RPMI7951 (cell line): ENCODE data around the gene ACTRT2. TPM values are rescaled to one million over a fixed set of nuclear protein-coding genes. Genes with fewer than 3 reads are reported as not detected.

Source experiments
- DNase-seq: peaks from one replicate; pipeline ENCODE4 v3.0.0-alpha.2; 2012; ENCODE audit warnings: low read depth
- total RNA-seq: library from RNA; depleted of rRNA; stranded (reverse); fragments of >200 nt; shearing (Covaris generic); gene quantifications from 2 replicates; pipeline ENCODE4 v1.2.3, GENCODE V29; 2014

Gene ACTRT2
- total RNA-seq, 1 experiment from 2014 or later: not detected

GRCh38 chr1:3002349-3003038 is 18.8 kb upstream of the ACTRT2 start:
- no peak for DNase-seq

GRCh38 chr1:3003039-3003940 is 18.0 kb upstream of the ACTRT2 start:
- no peak for DNase-seq

DNA sequence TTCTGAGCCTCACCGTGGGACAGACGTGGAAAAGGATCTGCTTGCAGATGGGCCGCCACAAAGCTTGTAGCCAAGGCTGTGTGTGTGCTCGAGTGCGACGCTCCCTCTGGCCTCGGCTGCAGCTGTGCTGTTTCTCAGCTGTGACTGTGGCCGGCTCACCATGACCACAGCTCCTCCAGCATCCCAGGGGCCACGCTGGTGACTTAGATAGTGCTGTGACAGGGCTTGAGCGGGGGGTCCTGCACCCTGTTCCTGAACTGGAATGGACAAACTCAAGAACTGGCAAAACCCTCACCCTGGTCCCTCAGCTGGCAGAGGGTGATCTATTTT is 17.4 kb upstream of the ACTRT2 start:
- no peak for DNase-seq

DNA sequence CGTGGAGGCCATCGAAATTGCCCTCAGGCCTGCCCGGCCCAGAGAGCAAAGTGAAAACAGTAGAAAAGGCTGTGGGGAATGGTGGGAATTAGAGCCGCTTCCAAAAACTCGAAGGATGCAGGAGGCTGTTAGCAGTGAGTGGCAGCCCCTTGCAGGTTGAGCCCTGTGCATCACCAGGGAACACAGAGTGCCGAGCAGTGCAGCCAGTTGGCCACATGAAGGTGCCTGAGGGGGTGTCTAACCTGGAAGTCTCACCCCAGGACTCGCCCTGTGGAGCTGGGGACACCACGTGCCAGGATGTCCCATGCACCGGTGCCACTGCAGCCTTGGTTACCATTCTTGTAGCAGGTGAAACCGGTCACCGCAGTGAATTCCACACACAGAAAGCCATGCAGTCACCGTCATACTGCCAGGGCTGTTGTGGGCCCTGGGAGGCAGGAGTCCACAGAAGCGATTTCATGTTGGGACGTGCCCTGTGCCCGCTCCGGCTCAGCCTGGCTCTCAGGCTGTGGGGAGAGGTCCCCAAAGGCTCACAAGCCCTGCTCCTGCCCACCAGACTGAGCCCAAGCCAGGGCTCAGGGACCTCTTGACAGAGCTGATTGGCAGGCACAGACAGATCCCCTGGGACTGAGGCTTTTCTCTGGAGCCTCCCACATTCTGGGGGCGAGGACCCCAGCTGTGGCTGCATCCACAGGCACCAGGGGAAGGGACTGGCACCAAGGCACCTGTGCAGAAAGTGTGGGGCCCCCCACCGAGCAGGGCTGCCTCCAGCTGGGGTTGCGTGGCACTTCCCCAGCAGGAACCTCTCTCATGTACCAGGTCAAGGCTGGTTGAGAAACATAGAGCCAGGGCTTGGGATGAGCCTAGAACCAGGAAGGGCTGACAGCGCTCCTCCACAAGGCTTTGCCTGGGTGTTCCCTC is 16.7 kb upstream of the ACTRT2 start:
- no peak for DNase-seq

- no peak for DNase-seq
These were observed 15.5 kb upstream of the ACTRT2 start for GRCh38 chr1:3005771-3006170.

DNA sequence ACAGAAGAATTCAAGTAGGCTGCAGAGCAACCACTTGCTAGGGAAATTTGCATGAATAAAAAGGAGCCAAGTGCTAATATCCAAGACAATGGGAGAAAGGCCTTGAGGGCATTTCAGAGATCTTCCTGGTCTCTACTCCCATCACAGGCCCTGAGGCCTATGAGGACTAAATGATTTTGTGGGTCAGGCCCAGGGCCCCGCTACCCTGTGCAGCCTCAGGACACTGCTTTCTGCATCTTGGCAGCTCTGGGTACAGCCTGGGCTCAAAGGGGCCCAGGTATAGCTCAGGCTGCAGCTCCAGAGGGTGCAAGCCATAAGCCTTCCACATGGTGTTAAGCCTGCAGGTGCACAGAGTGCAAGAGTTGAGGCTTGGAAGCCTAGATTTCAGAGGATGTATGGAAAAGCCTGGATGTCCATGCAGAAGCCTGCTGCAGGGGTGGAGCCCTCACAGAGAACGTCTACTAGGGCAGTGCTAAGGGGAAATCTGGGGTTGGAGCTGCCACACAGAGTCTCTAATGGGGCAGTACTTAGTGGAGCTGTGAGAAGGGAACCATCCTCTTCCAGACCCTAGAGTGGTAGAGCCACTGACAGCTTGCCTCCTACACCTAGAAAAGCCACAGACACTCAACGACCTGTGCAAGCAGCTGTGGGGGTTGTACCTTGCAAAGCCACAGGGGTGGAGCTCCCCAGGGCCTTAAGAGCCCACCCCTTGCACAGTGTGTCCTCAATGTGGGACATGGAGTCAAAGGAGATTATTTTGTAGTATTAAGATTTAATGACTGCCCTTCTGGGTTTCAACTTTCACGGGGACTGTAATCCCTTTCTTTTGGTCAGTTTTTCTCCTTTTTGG is 13.7 kb upstream of the ACTRT2 start:
- DNase-seq: no peak

DNA sequence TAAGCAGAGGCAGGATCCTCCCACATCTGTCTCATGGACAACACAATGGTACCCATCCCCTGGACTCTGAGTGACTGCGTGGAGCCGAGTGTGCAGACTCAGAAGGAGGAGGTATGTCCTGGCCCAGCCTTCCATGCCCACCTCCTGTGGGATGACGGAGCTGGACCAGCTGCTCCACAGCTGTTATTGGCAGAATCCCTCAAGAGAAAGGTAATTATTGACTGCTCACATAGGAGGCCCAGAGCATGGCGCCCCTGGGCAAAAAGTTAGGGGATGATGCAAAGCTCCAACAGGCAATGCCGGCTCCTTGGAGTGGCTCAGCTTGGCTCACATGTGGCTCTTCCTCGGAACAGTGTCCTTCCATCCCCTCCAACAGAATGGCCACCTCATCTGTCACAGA is 12.2 kb upstream of the ACTRT2 start:
- DNase-seq: no peak

- no peak for DNase-seq
These were observed 11.7 kb upstream of the ACTRT2 start for GRCh38 chr1:3009556-3009955.

- DNase-seq: no peak
These were observed 10.1 kb upstream of the ACTRT2 start for GRCh38 chr1:3011127-3011526.

DNA sequence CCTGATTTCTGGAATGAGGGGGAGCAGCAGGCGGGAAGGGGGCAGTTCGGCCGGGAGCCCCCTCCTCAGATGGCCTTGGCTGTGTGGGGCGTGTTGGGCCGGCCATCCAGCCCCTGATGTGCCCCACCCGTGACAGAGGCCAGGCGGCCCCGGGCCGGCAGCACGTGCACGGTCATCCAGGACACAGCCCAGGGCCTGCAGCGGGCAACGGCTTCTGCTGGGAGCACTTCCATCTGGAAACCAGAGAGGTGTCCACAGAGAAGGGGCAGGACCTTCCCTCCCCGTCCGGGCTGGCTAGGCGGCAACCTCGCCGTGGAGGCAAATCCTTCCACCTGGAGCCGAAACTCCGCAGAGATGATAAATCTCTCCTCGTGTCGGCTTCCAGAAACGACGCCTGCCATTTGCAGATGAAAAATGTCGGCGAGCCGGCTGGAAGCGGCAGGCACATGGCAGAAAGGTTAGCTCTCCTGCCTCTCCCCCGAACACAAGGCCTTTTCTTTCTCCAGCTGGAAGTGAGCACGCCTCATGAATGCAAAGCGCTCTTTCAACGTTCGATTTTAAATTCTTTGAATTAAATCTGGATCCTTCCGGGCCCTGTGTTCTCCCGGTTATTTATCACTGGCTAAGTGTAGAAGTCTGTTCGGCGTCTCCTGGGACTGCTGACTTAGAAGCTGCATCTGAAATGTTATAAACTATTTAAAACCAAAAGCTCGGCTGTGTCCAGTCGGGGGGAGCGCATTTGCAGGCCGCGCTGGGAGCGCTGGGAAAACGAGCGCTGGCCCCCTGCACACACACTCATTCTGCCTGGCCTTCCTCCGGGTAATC is 9.4 kb upstream of the ACTRT2 start:
- no peak for DNase-seq

DNA sequence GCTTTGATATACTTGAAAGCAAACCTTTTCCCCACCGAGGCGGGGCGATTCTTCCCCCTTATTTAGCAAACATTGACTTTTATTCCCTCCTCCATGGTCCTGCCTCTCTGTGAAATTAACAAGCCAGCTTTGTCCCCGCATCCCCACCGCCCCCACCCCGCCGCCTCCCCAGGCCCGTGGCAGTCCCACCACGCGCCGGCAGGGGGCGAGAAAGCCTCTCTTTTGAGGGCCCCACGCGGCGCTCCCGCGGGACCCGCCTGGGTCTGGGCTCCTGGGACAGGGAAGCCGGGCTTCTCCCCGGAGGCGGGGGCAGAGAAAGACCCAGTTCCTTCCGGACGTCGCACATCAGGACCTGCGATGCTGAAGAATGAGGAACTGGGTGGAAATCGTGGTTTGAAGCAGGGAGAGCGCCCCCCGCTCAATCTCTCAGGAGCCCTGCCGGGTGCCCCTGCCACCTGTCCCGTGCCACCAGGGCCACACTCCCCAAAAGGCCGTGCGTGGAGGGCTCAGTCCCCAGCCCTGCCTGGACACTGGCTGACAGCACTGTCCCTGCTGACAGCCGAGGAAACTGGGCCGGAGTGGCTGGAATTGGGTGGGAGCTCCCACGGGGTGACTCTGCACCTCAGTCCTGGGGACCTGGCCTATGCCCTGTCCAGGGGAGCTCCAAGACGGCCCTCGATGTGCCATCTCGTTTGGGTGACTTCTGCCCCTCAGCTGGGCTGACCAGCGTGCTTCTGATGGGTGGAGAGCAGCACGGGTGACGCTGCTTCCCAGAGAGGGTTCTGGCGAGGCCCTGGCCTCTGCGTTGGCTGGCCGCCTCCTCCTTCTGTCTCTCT is 8.6 kb upstream of the ACTRT2 start:
- DNase-seq: no peak

- no peak for DNase-seq
These were observed 7.8 kb upstream of the ACTRT2 start for GRCh38 chr1:3013371-3014049.

DNA sequence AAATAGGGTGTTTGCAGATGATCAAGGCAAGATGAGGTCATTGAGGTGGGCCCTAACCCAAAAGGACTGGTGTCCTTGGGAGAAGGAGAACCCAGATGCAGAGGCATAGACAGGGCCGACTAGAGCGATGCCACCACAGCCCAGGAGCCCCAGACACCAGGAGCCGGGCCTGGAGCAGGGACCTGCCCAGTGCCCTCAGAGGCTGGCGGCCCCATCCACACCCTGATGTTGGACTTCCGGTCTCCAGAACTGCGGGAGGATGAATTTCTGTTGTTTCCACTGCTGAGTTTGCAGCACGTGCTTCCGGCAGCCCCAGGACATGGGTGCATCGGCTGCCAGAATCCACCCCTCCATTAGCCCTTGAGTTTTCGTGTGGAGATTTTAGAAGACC is 7.2 kb upstream of the ACTRT2 start:
- DNase-seq: no peak

DNA sequence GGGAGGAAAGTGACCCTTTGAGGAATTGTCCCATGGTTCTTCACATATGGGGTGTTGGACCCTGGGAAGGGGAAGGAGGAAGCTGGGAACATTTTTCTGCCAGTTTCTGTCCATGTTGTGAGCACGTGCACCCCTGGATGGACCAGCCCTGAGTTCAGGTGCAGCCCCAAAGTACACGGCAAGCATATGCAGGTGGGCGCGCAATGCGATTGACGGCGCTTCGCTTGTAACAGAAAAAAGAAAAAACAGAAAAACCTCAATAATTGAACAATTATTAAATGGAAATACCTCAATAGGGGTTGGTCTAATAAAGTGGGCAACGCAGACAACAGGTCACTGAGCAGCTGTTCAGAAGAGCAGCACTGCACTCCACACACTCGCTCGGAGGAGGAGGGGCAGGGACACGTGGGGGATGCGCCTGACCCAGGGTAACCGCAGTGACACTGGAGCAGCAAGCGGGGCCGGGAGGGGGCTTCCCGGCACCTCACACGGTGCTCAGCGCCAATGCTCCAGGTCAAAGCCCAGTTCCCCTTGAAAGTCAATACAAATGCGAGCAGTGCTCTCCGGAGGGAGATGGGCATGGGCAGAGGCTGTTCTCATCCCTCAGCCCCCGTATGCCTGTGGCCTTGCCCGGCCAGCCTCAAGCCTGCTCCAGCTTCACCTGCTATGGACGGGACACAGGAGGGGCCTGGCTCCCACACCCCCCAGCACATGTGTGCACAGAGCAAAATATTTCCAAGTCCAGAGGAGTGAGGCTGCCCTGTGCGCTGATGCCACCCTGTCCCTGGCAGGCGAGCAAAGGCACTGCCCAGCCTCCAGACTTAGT is 6.6 kb upstream of the ACTRT2 start:
- no peak for DNase-seq

DNA sequence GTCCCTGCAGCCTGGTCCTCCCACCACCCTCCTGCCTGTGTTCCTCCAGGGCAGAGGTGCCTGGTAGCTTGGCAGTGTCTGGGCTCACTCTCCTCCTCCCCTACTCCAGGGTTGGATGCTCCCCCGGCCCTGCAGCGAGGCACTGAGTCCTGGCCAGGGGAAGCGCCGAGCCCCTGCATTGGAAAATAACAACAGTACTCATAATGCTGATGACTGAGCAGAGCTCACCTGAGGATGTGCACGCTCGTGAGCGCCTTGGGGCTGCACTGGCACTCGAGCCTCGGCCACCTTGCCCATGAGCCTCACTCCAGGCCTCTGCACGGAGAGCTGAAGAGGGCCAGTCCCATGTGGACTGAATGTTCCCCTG is 6.0 kb upstream of the ACTRT2 start:
- DNase-seq: no peak

GRCh38 chr1:3015744-3016143 is 5.5 kb upstream of the ACTRT2 start:
- DNase-seq: no peak

GRCh38 chr1:3016641-3017439 is 4.4 kb upstream of the ACTRT2 start:
- DNase-seq: no peak
